OCI-LY7 (cell line): Measurements from ENCODE around the gene TSHZ2.

ENCODE experiments used
- EZH2phosphoT487 ChIP-seq: fragments of 200-600 bp; sonication (generic); IDR thresholded peaks from 2 replicates; pipeline ENCODE4 v1.6.1; 2018; ENCODE audit warnings: low read depth, borderline replicate concordance, mild to moderate bottlenecking, mixed run types, antibody characterized with exemption, low read length, moderate library complexity, mixed read lengths
- TF ChIP-seq, protein P1 (sequence below): fragments of 200-600 bp; sonication (generic); conservative IDR thresholded peaks from 2 replicates; pipeline ENCODE4 v1.5.1; 2014; ENCODE audit warnings: mild to moderate bottlenecking, antibody characterized with exemption, low read length, moderate library complexity, mixed read lengths

DNA sequence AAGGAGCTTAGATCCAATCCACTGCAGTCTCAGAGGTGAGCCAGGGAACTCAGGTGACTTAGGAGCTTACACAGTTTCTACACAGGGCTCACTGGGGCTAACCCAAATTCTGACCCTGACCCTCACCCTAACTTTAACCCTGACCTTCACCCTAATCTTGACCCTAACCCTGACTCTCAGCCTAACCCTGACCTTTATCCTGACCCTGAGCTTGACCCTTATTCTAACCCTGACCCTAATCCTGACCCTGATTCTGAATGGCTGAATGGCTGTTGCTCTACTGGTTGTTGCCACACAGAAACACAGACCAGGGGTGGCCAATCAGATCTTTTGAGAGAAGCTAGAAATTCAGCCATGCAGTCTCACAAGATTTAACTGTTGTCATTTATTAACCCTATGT is 180.1 kb downstream of the TSHZ2 start:
- TF ChIP-seq, protein P1, sequence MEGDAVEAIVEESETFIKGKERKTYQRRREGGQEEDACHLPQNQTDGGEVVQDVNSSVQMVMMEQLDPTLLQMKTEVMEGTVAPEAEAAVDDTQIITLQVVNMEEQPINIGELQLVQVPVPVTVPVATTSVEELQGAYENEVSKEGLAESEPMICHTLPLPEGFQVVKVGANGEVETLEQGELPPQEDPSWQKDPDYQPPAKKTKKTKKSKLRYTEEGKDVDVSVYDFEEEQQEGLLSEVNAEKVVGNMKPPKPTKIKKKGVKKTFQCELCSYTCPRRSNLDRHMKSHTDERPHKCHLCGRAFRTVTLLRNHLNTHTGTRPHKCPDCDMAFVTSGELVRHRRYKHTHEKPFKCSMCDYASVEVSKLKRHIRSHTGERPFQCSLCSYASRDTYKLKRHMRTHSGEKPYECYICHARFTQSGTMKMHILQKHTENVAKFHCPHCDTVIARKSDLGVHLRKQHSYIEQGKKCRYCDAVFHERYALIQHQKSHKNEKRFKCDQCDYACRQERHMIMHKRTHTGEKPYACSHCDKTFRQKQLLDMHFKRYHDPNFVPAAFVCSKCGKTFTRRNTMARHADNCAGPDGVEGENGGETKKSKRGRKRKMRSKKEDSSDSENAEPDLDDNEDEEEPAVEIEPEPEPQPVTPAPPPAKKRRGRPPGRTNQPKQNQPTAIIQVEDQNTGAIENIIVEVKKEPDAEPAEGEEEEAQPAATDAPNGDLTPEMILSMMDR, result no peak
- no peak for TF ChIP-seq EZH2phosphoT487
